ENCODE data around the gene NPHP4.

DNA sequence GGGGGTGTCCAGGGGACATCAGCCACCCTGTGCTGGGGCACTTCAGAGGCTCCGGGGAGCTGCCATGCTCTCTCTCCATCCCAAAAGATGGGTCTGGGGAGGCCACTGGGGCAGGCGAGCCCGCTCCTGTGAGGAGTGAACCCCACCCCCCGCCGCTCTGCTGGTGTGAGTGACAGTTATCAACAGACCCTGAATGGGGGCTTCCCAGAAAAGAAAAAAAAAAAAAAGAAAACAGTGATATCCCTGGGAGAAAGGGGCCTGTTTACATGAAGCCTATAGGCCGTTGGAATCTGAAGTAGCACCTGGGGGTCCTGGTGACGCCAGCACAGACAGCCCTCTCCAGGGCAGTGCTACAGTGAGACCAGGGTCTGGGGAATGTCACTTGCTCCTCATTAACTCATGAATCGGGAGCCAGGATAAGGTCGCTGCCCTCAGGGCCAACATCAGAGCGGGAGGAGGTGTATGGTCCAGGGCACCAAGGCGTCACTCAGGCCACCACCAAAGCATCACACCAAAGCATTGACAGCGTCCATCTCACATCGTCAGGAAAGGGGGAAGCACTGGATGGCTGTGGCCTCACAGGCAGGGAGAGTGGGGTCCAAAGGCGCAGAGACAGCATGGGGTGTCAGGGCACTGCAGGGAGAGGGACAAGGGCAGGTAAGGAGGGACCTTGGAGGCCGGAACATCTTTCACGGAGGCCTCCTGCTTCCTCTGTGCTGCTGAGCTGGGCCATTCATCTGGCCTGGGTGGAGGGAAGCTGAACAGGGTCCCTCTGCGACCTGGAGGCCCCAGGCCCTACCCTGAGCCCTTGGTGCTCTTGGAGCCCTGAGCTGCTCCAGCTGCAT is 8.4 kb upstream of the NPHP4 start:
- TF ChIP-seq ZNF565 (CRISPR knock-in tag; conservative IDR thresholded peaks at IDR 0.05; ENCODE audit: low read depth) (no peak), ZFP30 (CRISPR knock-in tag; IDR thresholded peaks at IDR 0.05) (no peak), TSHZ2 (CRISPR knock-in tag; IDR thresholded peaks at IDR 0.05) (no peak), ESRRG (CRISPR knock-in tag; IDR thresholded peaks at IDR 0.05) (no peak), ZNF70 (CRISPR knock-in tag; IDR thresholded peaks at IDR 0.05) (no peak), PATZ1 (CRISPR knock-in tag; IDR thresholded peaks at IDR 0.05; ENCODE audit: borderline replicate concordance) (no peak), OSR1 (CRISPR knock-in tag; IDR thresholded peaks at IDR 0.05) (no peak)
- TF ChIP-seq, protein P1, sequence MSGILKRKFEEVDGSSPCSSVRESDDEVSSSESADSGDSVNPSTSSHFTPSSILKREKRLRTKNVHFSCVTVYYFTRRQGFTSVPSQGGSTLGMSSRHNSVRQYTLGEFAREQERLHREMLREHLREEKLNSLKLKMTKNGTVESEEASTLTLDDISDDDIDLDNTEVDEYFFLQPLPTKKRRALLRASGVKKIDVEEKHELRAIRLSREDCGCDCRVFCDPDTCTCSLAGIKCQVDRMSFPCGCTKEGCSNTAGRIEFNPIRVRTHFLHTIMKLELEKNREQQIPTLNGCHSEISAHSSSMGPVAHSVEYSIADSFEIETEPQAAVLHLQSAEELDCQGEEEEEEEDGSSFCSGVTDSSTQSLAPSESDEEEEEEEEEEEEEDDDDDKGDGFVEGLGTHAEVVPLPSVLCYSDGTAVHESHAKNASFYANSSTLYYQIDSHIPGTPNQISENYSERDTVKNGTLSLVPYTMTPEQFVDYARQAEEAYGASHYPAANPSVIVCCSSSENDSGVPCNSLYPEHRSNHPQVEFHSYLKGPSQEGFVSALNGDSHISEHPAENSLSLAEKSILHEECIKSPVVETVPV (CRISPR knock-in tag; IDR thresholded peaks at IDR 0.05) = no peak
